Daoy (cell line): Measurements from ENCODE around the gene UTS2B. TPM values are rescaled to one million over a fixed set of nuclear protein-coding genes. Genes with fewer than 3 reads are reported as not detected.
A peak's percentile ranks its signal among the peaks of the same experiment; 100 is the strongest.

ENCODE experiments used
- DNase-seq: peaks from one replicate; pipeline ENCODE4 v3.0.0-alpha.2; 2015; ENCODE audit warnings: low read depth
- total RNA-seq: library from RNA; depleted of rRNA; stranded (reverse); fragments of >200 nt; shearing (Covaris generic); gene quantifications from 2 replicates; pipeline ENCODE4 v1.2.3, GENCODE V29; 2014

UTS2B gene
- total RNA-seq, 1 experiment from 2014 or later: not detected

DNA sequence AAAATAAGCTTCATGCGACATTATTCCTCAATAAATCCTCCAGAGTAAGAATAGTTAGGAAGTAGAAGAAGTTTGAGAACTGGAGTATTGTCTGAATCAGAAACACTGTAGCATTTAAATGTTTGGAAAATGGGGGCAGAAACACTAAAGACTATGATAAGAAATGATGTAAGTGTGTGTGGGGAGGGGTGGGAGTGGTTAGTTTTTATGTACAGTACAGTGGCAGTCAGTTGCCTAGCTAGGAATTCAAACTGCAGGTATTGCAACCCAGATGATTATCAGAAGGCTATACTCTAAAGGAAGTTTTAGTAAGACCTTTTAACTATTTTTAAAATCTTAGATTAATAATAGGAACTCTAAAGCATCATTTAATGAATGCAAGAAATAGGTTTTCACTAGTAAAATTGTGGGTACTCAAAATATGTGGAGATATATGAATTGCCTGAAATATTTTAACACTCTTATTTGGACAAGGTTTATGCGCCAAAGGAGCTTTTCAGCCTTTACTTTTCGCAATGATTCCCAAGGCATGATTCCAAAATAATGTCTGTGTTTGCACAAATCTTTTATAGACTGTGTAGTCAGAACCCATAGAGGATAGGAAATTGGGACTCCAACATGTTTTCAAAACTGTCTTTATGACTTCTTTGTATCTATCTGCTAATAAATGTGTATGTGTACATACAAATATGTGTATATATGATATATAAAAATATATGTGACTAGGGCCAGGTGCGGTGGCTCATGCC is 9.1 kb downstream of the UTS2B start:
- no peak for DNase-seq

DNA sequence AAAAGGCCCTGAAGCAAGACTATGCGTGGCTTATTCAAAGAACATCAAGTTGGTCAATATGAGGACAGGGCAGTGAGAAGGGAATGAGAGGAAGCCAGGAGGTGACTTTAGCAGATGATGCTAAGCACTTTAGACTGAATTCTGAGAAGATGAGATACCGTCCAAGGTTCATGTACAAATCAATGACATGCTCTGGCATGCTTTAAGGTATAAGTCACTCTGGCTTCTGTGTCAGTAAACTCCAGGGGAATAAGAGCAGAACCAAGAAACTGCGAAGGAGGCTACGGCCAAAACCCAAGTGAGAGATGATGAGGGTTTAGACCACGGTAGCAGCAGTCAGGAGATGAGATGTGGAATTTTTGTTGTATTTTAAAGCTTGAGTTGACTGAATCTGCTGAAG is 10.0 kb downstream of the UTS2B start:
- DNase-seq: no peak

DNA sequence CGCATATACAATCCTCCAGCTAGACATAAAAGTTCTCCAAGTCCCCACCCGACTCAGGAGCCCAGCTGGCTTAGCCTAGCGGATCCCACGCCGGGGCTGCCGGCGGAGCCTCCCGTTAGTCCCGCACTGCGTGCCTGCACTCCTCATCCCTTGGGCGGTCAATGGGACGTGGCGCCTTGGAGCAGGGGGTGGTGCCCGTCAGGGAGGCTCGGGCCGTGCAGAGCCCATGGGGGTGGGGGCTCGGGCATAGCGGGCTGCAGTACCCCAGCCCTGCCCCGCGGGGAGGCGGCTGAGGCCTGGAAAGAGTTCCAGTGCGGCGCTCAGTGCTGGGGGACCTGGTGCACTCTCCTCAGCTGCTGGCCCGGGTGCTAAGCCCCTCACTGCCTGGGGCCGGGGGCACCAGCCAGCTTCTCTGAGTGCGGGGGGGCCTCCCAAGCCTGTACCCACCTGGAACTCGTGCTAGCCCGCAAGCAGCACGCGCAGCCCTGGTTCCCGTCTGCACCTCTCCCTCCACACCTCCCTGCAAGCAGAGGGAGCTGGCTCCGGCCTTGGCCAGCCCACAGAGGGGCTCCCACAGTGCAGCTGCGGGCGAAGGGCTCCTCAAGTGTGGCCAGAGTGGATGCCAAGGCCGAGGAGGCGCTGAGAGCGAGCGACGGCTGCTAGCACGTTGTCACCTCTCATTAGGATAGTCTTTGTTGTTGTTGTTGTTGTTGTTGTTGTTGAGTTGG is 13.3 kb downstream of the UTS2B start:
- DNase-seq: no peak

DNA sequence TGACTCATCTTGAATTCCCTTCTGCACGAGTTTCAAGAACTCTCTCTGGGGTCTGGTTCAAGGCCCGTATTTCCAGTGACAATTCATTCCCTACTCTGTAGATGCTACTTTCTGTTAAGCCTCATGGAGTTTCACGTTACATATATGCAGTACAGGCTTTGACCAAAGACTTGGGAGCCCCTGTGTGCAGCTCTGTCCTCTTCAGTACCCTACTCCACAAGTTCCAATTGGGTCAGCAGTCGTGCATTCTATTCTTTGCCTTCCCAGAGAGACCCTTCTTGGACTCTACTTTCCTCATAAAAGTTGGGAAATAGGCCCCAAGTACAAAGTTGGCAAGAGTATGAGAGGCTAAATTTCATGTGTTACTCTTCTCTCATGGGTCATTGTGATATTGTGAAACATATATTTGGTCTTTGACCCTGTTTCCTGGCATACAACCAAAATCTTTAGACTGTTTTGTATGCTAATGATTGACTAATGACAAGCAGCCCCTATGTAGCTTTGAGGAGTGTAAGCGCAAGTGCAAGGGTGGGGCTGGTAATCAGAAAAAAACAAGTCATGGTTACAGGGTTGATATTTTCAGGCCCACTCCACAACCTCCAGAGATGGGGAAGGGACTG is 16.1 kb downstream of the UTS2B start:
- DNase-seq: no peak

DNA sequence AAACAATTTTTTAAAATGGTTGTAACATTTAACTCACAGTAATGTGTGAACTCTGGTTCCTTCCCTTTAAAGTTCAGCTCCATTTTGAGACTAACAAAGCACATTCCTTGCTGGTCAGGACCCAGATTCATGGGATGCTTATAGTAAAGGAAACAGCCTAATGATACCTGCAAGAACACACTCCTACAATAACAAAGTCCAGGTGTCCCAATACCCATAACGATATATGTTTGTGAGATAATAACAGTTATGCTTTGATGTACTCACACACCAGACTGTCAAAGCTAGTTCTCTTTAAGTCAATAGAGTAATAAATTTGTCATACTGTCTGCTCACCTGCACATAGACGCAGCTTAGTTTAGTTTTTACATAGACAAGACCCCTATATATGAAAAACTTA is 17.0 kb downstream of the UTS2B start:
- no peak for DNase-seq

DNA sequence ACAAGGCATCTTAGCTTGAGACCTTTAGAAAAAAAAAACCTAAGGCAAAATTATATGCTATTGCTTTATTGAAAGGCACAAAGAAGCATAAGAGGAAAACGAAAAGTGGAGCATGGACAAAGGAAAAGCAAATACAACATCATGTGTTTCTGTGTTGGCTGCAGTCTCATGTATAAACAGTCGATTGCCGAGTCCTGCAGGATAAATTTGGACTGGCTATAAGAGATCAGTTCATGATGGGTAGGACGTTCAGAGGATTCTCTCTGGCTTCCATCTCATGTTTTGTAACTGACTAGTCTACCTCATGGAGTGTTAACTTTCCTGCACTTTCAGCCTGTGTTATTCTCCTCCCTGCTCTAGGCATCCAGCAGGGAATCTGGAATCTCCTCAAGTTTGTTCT is 23.0 kb downstream of the UTS2B start:
- no peak for DNase-seq

DNA sequence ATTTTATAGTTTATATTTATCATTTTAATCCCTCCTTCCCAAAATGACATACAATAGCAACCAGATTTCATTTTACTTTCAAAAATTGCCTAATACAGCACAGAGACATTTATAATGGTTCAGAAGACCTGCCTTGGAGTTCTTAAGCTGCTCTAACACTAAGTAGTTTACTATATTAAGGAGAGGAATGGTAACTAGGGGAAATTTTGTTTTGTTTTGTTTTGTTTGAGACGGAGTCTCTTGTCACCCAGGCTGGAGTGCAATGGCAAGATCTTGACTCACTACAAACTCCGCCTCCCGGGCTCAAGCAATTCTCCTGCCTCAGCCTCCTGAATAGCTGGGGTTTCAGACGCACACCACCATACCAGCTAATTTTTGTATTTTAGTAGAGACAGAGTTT is 23.9 kb downstream of the UTS2B start:
- no peak for DNase-seq

DNA sequence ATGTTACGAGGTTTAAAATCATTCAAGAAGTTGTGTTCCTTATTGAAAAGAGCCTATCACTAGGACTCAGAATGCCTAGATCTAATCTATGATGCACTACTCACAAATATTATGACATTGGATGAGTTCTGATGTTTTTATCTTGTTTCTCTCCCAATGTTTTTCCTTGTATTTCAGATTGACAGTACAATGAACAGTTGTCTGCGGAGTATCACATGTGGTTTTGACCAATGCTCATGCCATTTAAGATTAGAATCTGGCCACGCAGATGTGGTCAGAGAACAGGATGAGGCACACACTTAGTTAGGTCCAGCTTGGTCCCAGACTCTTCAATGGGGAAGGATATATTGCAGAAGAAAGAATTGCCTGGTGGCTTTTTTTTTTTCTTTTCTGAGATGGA is 26.7 kb downstream of the UTS2B start:
- DNase-seq: no peak

DNA sequence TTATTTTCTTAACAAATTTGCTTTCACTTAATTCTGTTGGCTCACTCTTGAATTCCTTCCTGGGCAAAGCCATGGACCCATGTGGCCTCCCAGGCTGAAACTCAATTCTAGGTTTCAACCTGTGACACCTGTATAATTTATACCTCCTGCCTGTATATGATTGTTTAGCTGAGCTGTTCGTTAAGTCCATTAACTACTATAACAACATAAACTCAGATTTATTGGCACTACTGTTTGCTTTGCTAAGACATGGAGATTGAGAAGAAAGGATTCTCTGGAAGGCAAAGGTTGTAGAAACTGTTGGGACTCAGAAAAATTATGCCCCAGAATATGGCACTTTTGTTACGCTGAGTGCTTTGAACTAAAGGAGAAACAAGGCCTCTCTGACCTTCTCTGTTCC is 27.9 kb downstream of the UTS2B start:
- no peak for DNase-seq

DNA sequence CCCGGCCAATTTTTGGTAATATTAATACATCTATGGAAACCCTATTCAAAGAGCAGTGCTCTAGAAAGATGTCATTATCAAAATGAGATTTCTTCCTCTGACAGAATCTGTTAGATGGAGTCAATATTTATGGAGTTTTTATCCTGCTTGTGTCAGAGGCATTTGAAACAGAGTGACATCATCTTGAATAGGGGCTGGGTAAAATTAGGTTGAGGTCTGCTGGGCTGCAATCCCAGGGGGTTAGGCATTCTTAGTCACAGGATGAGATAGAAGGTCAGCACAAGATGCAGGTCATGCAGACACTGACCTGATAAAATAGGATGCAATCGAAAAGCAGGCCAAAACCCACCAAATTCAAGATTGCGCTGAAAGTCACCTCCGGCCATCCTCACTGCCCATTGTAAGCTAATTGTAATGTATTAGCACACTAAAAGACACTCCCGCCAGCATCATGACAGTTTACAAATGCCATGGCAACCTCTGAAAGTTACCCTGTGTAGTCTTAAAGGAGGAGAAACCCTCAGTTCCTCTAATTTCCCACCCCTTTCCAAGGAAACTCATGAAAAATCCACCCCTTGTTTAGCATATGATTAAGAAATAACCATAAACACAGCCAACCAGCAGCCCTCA is 28.4 kb downstream of the UTS2B start:
- no peak for DNase-seq

DNA sequence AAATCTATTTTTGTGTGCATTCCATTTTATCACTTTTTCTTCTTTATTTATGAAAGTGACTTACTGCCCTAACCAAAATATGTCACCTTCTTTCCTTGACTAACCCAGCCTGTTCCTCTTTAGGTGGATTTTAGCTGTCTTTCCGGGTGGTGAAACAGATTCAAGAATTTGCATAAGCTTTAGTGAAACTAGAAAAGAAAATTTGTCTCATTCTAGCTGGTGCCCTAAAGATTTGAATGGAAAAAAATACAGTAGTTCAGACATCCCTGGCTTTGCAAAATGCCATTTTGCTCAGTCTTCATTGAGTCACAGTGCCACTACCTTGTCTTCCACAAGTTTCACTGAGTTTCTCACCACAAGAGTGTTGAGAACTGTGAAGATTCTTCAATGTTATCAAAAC is 29.3 kb downstream of the UTS2B start:
- DNase-seq: no peak

DNA sequence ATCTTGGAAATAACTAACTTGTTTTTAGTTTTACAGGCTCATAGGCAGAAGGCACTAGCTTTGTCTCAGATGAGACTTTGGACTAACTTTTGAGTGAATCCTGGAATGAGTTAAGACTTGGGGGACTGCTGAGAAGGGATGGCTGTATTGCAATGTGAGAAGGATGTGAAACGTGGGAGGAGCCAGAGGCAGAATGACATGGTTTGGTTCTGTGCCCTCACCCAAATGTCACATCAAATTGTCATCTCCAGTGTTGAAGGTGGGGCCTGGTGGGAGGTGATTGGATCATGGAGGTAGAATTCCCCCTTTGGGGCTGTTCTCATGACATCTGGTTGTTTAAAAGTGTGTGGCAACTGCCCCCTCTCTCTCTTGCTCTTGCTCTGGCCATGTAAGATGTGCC is 29.9 kb downstream of the UTS2B start:
- DNase-seq: no peak

DNA sequence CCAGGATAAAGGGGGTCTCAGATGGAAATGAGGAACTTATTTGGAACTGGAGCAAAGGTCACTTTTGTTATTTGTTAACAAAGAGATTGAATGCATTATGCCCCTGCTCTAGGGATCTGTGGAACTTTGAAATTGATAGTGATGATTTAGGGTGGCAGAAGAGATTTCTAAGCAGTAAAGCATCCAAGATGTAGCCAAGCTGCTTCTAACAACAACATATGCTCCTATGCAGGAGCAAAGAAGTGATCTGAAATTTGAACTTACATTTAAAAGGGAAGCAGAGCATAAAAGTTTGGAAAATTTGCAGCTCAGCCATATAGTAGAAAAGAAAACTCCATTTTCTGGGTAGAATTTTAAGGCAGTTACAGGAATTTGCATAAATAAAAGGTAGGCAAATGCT is 31.5 kb downstream of the UTS2B start:
- no peak for DNase-seq

DNA sequence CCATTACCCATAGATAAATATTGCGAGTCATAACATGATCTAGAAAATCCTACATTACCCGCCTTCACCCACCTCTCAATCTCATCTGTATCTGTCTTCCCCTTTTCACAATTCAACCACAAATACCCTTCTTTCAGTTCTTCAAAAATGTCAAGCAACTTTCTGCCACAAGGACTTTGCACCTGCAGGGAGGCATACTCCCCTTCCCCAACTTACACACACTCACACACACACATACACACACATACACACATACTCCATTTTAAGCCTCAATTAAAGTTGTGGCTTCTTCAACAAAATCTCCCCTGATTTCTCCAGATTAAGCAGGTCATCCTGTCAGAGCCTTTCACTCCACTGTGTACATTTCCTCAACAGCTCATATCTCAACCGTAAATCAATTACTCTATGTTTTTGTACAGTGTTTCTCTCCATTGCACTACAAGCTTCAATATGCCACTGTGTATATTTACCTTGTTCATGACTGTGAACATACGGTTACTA is 34.2 kb downstream of the UTS2B start:
- DNase-seq: no peak

DNA sequence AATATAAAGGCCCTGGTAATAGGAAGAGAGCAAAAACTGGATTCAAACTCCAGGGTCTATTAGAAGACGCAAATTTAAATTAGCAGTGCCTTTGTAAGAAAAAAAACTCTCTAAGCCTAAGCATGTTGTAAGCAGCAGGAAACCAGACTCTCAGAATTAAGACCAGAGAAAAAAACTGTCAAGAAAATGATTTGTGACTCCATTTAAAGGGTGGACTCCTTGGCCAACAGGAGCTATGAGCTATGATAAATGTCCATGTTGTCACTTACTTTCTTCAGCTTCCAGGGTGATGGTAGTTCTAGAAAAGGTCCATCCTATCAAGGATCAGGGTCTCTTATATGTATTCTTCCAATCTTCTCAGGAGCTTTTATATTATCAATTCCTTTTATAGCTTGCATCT is 36.0 kb downstream of the UTS2B start:
- DNase-seq: no peak

DNA sequence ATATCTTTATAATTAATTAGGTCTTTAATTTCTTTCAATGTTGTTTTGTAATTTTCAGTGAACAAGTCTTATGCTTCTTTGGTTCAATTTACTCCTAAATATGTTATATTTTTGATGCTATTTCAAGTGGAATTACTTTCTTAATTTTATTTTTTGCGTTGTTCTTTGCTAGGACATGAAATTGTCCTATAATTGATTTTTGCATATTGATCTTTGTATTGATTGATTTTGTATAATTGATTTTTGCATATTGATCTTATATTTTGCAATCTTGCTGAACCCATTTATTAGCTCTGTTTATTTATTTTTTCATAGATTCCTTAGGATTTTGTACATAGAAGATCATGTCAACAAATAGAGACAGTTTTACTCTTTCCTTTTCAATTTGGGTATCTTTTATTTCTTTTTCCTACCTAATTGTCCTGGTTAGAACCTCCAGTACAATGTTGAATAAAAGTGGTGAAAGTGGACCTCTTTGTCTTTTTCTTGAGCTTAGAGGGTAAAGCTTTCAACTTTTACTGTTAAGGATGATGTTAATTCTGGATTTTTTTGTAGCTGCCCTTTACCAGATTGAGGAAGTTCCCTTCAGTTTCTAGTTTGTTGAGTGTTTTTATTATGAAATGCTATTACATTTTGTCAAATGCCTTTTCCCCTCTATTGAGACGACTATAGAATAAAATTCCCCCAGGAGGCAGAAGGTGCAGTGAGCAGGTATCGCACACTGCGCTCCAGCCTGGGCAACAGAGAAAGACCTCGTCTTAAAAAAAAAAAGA is 37.9 kb downstream of the UTS2B start:
- no peak for DNase-seq

DNA sequence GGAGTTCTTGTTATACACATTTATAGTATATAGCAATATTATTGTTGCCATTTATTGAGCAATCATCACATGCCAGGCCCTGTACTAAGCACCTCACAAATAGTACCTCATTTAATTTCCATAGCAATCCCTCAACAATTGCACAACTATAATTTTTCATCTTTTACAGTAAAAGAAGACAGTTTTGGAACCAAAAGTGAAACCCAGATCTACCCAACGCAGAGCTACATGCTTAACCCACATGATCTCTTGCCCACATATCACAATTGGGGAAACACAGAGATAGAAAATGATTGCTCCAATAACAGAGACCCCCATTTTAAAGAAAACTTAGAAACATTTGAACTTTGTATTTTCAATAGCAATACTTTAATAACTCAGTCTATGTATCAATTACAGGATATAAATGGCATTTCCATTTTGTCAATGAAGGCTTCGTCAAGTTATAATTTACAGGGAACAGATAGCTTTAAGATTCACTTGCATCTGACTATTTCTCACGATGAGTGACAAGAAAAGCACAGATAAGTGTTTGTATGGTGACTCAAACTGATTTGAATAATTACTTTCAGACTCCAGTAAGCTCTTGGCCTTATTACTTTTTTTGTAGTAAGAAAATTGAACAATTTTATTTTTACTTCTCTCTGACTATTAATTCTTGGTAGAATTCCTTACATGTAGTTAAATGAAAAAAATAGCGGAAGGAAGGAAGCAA is 39.9 kb downstream of the UTS2B start:
- DNase-seq: peak; percentile 8

DNA sequence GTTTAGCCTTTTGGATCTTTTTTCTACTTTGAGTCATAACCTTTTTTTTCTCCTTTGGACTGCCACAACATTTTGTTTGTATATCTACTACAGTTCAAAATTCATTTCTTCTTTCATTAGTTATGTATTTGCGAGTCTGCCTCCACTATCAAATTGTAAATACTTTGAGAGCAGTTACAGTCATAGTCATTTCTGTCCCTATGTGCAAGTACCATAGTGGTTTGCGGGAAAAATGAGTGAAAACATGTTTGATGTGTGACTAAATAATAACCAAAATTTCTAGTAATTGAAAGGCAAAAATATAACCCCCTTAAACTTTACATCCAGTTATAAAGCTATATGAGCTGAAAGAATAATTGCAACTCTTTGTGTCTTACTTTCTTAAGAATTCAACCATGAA is 46.9 kb downstream of the UTS2B start:
- no peak for DNase-seq

DNA sequence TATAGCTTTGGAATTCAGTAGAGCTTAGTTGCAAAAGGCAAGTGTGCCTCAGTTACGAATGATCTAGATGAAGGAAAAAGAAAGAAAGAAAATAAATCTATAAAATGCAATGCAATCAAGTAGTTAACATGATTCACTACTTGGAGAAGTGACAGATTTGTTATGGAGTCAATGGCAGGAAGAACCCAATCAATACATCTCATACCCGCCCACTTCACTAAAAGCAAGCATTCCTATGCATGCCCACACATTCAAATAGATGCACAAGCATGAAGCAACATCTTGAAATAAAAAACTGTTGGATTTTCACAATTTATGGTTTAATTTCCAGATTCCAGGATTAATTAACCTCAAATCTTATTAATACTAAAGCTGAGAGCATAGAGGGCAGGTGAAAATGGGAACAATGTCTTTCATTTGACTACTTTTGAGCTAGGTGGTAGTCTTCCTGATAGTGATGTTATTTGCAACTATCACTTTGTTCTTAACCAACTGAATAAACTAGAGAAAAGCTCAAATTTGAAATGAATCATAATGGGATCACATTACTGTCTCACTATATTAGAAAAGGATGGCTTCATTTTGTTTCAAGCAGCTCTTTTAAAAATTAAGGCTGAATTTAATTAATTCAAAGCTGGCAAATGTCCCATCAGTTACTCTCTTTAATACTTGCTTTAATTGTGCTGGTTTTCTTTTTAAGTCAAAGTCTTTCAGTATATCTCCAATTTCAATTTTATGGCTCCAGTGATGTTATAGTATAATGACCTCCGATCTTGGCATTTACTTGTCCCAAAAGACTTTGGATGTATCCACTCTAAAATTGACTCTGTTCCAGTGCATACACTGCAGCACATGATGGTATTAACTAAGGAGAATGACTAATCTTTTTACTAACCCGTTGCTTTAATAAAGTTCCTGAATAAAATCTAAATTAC is 47.8 kb downstream of the UTS2B start:
- no peak for DNase-seq

DNA sequence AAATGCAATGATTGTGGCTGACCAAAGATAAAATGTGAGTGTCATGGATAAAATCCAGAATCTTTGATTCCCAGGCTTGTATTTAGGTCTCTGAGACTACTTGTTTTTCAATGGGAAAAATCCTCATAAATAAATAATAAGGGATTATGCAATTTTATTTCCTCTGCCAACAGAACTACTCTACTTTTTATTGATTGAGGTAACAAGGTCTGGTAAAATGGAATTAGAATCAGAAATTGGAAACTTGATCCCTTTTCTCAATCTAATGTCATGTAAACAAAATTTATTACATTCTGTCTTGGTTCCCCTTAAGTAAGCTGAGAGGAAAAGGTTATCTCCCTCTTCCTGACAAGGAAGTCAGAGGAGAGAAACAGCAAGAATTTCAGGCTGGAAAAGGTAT is 49.4 kb downstream of the UTS2B start:
- DNase-seq: no peak
